HG02798 (cell line): Measurements from ENCODE around the gene HOTAIR.

Source experiments
- ATAC-seq: cut with Tn5 transposase; IDR thresholded peaks from one replicate; pipeline ENCODE4 v1.9.1; 2021; ENCODE audit warnings: mild to moderate bottlenecking; ENCODE audit not compliant: unreplicated experiment, poor library complexity

The HOTAIR gene

GRCh38 chr12:53988541-53989226, 13.9 kb upstream of the HOTAIR start:
- no peak for ATAC-seq

GRCh38 chr12:53987787-53988230, 13.1 kb upstream of the HOTAIR start:
- ATAC-seq, result no peak

- no peak for ATAC-seq
These were observed 12.1 kb upstream of the HOTAIR start for GRCh38 chr12:53986686-53987483.

GRCh38 chr12:53985994-53986685, 11.4 kb upstream of the HOTAIR start:
- ATAC-seq, result no peak

GRCh38 chr12:53985692-53985993, 10.9 kb upstream of the HOTAIR start:
- ATAC-seq, result no peak

GRCh38 chr12:53984901-53985691, 10.3 kb upstream of the HOTAIR start, which contains the start of gene HOXC10:
HOXC10 (plus strand) TSS chr12:53985146; CDS start chr12:53985260, 114 bp downstream.
- ATAC-seq, result peak; percentile 67

- no peak for ATAC-seq
These were observed 9.3 kb upstream of the HOTAIR start for GRCh38 chr12:53983950-53984572.

DNA sequence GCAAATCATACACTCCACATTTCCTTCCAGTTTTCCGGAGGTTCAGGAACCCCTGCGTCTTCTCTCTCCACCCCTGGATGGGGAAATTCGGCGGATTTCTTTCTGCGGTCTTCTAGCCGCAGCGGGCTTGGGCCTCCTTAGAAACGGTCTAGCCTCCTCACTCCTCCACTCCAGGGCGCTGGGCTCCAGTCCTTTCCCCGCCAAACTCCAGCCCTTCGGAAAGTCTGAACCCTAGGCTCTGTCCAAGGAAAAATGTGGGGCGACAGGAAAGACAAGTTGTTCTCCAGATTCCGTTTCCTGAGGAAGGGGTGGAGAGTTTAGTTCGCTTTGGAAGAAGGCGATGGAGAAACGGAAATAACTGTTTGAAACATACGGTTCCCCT, 8.8 kb upstream of the HOTAIR start:
- no peak for ATAC-seq

GRCh38 chr12:53982648-53983567, 8.2 kb upstream of the HOTAIR start:
- no peak for ATAC-seq

DNA sequence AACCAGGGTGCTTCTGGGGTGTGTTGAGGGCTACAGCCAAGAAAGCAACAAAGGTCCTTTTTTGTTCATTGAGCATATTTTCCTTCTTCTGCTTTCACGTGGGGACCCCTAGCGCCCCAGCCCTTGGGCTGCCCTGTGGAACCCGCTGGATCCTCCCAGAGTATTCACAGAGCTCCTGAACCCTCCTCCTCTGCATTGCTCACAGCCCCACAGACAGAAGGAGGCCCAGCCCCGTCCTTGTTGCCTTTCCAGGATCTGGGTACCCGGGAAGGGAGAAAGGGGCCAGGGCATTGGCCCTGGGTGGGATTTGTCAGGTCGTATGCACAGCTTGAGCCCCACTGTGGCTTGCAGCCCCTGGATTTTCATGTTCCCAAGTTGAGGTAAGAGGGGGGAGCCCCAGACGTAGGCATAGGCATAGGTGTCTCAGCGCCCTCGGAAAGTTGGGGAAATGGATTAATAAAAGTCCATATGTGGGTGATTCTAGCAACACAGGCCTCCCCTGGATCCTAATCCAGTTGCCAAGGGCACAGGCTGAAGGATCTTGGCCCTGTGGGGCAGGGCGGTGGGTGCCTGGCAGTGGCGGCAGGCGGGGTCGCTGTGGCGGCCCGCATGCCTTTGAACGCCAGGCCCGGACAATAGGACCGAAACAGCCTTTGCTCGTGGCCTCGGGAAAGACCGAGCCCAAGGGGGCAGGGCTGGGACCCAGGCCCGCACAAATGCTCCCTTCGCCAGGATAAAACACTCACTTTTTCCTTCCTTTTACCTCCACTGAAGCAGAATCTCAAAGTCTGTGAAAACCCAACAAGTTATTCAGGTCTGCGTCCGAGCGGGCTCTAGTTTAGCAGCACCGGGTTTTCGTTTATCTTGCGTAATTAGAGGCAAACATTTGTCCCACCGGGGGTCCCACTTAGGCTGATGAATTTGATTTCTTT, 7.1 kb upstream of the HOTAIR start:
- no peak for ATAC-seq

DNA sequence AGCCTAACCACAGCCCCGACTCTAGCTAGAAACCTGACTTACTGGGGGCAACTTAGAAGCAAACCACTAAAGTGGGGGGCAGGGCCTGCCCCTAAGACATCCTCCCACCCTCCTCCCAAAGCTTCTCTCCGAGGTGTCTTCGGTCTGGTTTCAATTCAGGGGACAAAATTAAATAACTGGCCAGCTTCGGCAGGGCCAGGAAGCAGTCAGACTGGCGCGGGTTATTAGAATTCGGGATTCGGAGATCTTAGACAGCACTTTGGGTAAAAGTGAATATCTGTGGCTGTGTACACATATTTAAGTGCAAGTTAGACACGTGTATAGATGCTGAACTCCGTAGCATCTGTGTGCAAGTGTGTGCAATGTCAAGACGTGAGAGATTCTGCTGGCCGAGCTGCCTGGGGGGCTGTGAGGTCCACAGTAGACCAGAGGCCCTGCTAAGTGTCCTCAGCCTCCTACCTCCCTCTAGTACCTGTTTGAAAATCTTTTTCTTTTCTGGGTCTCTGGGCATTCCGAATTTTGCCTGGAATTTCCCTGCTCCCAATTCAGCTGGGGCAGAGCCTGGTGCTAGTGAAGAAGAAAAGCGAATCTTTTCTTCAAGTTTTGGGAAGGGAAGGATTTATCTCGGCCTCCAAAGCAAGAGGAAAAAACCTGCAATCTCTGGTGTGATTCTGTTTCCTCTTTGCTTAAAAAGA, 6.2 kb upstream of the HOTAIR start:
- no peak for ATAC-seq

- no peak for ATAC-seq
These were observed 5.5 kb upstream of the HOTAIR start for GRCh38 chr12:53980104-53980801.

- no peak for ATAC-seq
These were observed 4.0 kb upstream of the HOTAIR start for GRCh38 chr12:53978477-53979356.

DNA sequence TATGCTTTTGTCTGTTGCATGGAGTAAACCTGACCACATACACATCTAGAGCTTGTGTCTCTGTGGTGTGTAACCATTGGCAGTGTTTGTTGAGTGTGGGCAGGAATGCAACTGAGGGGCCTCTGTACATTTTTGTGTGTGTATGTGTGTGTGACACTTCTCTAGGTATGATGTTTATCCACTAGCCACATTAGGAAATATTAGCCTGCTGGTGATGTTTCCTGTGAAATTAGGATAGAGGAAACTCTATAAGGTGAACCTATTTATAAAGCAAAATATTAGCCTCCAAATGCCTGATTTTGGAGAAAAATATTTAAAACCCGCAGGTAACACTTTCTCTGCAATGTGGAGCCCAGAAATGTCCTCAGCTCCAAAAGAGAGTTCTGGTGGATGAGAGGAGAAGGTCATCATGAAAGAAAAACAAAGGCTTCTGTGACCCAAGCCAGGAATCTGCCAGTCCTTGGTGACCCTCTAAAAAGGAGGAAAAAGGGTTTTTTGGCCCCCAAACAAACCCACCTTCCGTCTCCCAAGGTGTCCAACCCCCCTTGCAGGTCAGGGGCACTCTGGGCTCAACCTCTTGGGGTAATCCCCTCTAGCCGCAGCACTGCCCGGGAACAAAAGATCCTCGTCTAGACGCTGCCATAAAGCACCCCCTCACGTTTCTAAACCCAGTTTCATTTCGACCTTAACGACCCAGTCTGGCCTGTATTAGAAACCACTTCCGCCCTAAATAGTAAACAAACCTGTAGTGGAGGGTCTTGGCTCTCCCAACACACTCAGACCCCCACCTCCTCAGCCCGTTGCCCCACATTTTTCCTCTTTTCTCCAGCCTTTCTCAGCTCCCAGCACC, 3.1 kb upstream of the HOTAIR start:
- ATAC-seq, result no peak
